Fibroblast of the aortic adventitia (primary cell): ENCODE results near the gene CMA1. TPM values are rescaled to one million over a fixed set of nuclear protein-coding genes. Genes with fewer than 3 reads are reported as not detected.
"Not testable (repeated sequence)": the region's sequence is repeated elsewhere in the genome, so short reads cannot be mapped to it uniquely, and the experiment has no call there.

Source experiments
- DNase-seq: peaks from one replicate; pipeline ENCODE4 v3.0.0-alpha.2; 2010; ENCODE audit warnings: low read depth
- H3K4me3 ChIP-seq: 2 replicates; pipeline ENCODE4 v1.5.1; 2011; ENCODE audit warnings: low read depth, mild to moderate bottlenecking, control low read depth, low read length, moderate library complexity
- CTCF ChIP-seq: IDR thresholded peaks from 2 replicates; pipeline ENCODE4 v1.5.1; 2011; ENCODE audit warnings: mild to moderate bottlenecking, low read length, control low read depth, inconsistent platforms; ENCODE audit not compliant: insufficient read depth
- total RNA-seq: library from RNA; depleted of rRNA; stranded (reverse); fragments of >200 nt; gene quantifications from 2 replicates; pipeline ENCODE4 v1.2.3, GENCODE V29; 2012; ENCODE audit warnings: low replicate concordance

CMA1 gene
- total RNA-seq, 1 donor = not detected

DNA sequence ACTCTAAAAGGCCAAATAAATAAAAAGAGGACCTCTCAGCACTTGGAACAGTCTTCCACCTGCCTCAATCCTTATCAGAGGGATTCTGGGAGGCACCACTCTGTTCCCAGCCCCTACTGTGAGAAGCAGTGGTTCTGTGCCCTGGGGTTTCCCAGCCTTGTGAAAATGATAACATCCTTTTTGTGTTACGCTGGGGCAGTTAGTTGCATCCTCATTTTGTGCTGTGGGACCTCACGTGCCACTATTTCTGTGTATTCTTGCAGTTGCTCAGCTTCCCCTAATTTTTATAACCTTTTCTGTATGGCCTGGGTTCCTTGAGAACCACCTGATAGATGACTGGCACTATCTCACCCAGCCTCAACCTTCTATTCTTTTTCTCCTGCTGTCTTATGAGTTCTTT lies 10.8 kb upstream of the CMA1 start:
- H3K4me3 ChIP-seq = no peak overlapping the region
- TF ChIP-seq CTCF = no peak
- no peak for DNase-seq

GRCh38 chr14:24514209-24514608 lies 6.1 kb upstream of the CMA1 start:
- H3K4me3 ChIP-seq = no peak overlapping the region
- no peak for TF ChIP-seq CTCF
- no peak for DNase-seq

GRCh38 chr14:24513009-24513408 lies 4.9 kb upstream of the CMA1 start:
- DNase-seq = peak; percentile 4
- TF ChIP-seq CTCF = no peak
- no peak overlapping the region for H3K4me3 ChIP-seq

- H3K4me3 ChIP-seq = no peak overlapping the region
- DNase-seq = no peak
- no peak for TF ChIP-seq CTCF
These were observed 1.6 kb downstream of the CMA1 start for GRCh38 chr14:24506443-24506842.

GRCh38 chr14:24504425-24504950 lies 3.6 kb downstream of the CMA1 start:
- no peak overlapping the region for H3K4me3 ChIP-seq
- no peak for DNase-seq
- no peak for TF ChIP-seq CTCF

DNA sequence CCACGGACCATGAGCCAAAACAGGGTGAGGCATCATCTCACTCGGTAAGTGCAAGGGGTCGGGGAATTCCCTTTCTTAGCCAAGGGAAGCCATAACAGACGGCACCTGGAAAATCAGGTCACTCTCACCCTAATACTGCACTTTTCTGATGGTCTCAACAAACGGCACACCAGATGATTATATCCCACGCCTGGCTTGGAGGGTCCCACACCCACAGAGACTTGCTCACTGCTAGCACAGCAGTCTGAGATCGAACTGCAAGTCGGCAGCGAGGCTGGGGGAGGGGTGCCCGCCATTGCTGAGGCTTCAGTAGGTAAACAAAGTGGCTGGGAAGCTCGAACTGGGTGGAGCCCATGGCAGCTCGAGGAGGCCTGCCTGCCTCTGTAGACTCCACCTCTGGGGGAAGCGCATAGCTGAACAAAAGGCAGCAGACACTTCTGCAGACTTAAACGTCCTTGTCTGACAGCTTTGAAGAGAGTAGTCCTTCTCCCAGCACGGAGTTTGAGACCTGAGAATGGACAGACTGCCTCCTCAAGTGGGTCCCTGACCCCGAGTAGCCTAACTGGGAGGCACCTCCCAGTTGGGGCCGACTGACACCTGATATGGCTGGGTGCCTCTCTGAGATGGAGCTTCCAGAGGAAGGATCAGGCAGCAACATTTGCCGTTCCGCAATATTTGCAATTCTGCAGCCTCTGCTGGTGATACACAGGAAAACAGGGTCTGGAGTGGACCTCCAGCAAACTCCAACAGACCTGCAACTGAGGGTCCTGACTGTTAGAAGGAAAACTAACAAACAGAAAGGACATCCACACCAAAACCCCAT lies 16.3 kb downstream of the CMA1 start:
- not testable (repeated sequence) for DNase-seq, H3K4me3 ChIP-seq

DNA sequence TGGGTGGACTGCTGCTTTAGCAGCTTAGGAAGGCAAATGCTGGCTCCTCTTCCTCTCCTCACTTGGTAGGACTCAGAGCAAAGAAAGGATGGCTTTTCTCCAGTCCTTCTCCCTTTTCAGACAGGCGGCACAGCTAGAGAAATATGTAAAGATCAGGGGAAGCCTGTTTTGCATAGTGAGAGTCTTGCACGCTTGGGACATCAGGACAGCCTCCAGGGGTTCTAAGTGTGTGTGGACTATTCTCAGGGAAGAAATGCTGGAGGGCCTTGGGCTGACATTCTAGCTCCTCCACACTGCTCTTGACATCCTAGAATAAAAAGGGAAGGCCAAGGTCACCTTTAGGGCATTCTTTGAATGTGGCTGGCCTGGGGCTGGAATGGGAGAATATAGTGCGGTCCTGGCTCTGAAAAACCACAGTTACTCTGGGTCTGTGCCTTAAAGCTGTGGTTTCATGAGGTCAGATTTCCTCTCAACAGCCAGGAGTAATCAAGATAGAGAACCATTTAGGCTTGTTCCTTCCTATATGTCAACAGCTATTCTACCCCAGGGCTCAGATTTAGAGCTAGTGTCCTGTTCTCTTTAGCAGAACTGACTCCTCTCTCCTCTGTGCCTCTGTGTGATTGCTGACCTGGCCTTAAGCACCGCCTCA lies 24.3 kb downstream of the CMA1 start:
- peak; percentile 41 for DNase-seq
- no peak overlapping the region for H3K4me3 ChIP-seq
- TF ChIP-seq CTCF = no peak

DNA sequence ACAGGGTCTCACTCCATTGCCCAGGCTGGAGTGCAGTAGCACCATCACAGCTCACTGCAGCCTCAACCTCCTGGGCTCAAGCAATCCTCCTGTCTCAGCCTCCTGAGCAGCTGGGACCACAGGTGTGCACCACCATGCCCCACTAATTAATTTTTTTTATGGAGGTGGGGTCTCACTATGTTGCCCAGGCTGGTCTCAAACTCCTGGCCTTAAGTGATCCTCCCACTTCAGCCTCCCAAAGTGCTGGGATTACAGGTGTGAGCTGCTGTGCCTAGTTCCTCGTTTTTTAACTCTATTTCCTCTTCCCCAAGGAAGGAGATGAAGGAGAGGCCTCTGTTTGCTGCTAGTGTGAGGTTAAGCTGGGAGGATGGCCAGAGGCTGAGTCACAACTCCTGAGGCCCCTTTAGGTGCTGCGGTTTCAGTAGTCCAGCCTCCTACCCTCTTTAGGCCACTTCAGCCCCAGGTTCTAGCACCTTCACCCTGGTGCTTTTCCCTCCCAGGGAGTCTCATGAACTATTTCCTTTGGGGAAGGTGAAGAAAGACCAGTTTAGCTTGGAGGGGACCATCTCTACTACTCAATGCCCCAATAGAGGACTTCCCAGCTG lies 25.3 kb downstream of the CMA1 start:
- DNase-seq = peak; percentile 43
- not testable (repeated sequence) for H3K4me3 ChIP-seq
